Neural progenitor cell (in vitro differentiated cells): ENCODE results near the gene HADH. TPM values are rescaled to one million over a fixed set of nuclear protein-coding genes. Genes with fewer than 3 reads are reported as not detected.
A peak's percentile ranks its signal among the peaks of the same experiment; 100 is the strongest.

Source experiments
- DNase-seq: peaks from one replicate; pipeline ENCODE4 v3.0.0-alpha.2; 2016; ENCODE audit warnings: low spot score
- H2AFZ ChIP-seq: fragments of 200-600 bp; sonication (generic); replicated peaks from 2 replicates; pipeline ENCODE4 v1.6.1; 2016; ENCODE audit warnings: antibody characterized with exemption
- H3F3A ChIP-seq: fragments of 200-600 bp; sonication (generic); 2 replicates; pipeline ENCODE4 v1.6.1; 2016; ENCODE audit warnings: antibody characterized with exemption, low read depth
- H3K27ac ChIP-seq: fragments of 200-600 bp; sonication (generic); 2 replicates; pipeline ENCODE4 v1.5.1; 2016; ENCODE audit warnings: mild to moderate bottlenecking
- H3K27me3 ChIP-seq: fragments of 200-600 bp; sonication (generic); 2 replicates; pipeline ENCODE4 v1.6.1; 2016; ENCODE audit warnings: mild to moderate bottlenecking, moderate library complexity
- H3K36me3 ChIP-seq: fragments of 200-600 bp; sonication (generic); 2 replicates; pipeline ENCODE4 v1.5.1; 2016
- H3K4me1 ChIP-seq: fragments of 200-600 bp; sonication (generic); 2 replicates; pipeline ENCODE4 v1.6.1; 2016; ENCODE audit warnings: mixed run types
- H3K4me2 ChIP-seq: fragments of 200-600 bp; sonication (generic); 2 replicates; pipeline ENCODE4 v1.6.1; 2016
- H3K4me3 ChIP-seq: fragments of 200-600 bp; sonication (generic); 2 replicates; pipeline ENCODE4 v1.5.1; 2016
- H3K79me2 ChIP-seq: fragments of 200-600 bp; sonication (generic); 2 replicates; pipeline ENCODE4 v1.6.1; 2016; ENCODE audit warnings: low read depth
- H3K9ac ChIP-seq: fragments of 200-600 bp; sonication (generic); 2 replicates; pipeline ENCODE4 v1.6.1; 2016
- H3K9me3 ChIP-seq: fragments of 200-600 bp; sonication (generic); 2 replicates; pipeline ENCODE4 v1.5.1; 2016; ENCODE audit warnings: low read depth
- H4K20me1 ChIP-seq: fragments of 200-600 bp; sonication (generic); 2 replicates; pipeline ENCODE4 v1.6.1; 2016; ENCODE audit warnings: low read depth
- H3K27ac Mint-ChIP-seq: 3 replicates; pipeline ENCODE4 v1.8.0; 2021; ENCODE audit warnings: mixed read lengths
- H3K27me3 Mint-ChIP-seq: 2 replicates; pipeline ENCODE4 v1.8.0; 2022; ENCODE audit warnings: low read depth, mild to moderate bottlenecking, inconsistent platforms, moderate library complexity, mixed read lengths; ENCODE audit not compliant: insufficient read depth
- H3K36me3 Mint-ChIP-seq: 3 replicates; pipeline ENCODE4 v1.8.0; 2021; ENCODE audit warnings: mixed read lengths
- H3K4me1 Mint-ChIP-seq: 3 replicates; pipeline ENCODE4 v1.8.0; 2021; ENCODE audit warnings: mixed read lengths
- H3K4me3 Mint-ChIP-seq: 3 replicates; pipeline ENCODE4 v1.8.0; 2021; ENCODE audit warnings: mild to moderate bottlenecking, moderate library complexity, mixed read lengths
- H3K9me3 Mint-ChIP-seq: 3 replicates; pipeline ENCODE4 v1.8.0; 2020; ENCODE audit warnings: mixed read lengths
- EZH2 ChIP-seq: fragments of 200-600 bp; sonication (generic); IDR thresholded peaks from 2 replicates; pipeline ENCODE4 v1.6.1; 2017; ENCODE audit warnings: antibody characterized with exemption, mild to moderate bottlenecking, moderate library complexity
- EZH2phosphoT487 ChIP-seq: fragments of 200-600 bp; sonication (generic); IDR thresholded peaks from 2 replicates; pipeline ENCODE4 v1.6.1; 2017; ENCODE audit warnings: antibody characterized with exemption
- total RNA-seq: library from RNA; depleted of rRNA; stranded (reverse); fragments of >200 nt; gene quantifications from 2 replicates; pipeline ENCODE4 v1.2.3, GENCODE V29; 2015; ENCODE audit warnings: low replicate concordance
- TF ChIP-seq, protein P1 (sequence below): fragments of 200-600 bp; sonication (generic); IDR thresholded peaks from 2 replicates; pipeline ENCODE4 v1.5.1; 2017; ENCODE audit warnings: antibody characterized with exemption, mild to moderate bottlenecking

HADH gene
- total RNA-seq, 1 donor from 2014 or later = 49.9 TPM

DNA sequence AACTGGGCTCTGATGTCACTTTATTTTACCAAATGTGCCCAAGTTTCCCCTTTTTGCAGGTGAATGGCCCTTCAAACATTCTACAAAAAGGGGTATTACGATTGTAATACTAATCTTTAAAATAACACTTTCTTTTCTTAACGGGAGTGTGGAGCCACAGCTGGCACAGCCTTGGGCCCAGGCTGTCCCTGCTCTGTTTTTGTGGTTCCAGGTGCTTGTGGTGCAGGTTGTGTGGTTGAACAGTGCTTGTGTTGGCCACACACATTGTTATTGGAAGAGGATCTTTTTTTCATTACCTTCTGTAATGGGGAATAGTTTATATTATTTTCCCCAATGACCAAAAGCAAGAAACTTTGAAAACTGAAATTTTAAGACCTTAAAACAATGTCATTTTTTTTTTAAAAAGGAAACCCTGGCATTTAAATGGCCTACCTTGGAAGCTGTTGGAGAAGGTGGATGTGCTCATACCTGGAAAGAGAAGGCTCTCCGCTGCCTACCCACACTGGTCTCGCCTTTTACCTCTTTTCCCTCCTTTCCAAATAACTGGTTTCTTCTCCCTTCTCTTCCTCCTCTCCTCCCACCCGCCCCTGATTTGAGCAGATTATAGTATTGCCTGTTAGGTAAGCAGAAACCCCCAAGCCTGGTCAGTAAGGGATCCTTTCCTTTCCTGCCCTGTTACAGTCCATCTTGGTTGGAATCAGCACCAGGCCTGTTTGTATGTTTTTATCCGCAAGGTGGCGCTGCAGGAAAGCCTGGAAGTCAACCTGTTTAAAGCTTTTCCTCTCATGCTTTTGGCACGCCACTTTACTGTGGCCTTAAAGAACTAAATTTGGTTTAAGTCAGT, 28.6 kb downstream of the HADH start:
- no peaks in the 10 kb centered on the region for H4K20me1 ChIP-seq
- no peak overlapping the region for H3K4me3 Mint-ChIP-seq
- no peak overlapping the region for H3K9ac ChIP-seq
- H3K27me3 Mint-ChIP-seq = peaks cover 2% of the 10 kb centered on the region
- no peak overlapping the region for H3K27ac Mint-ChIP-seq
- no peak overlapping the region for H3K4me3 ChIP-seq
- peak; percentile 81 for DNase-seq
- no peak overlapping the region for H3K27ac ChIP-seq
- no peak overlapping the region for H2AFZ ChIP-seq
- H3K36me3 ChIP-seq = no peaks in the 10 kb centered on the region
- H3K9me3 ChIP-seq = no peaks in the 10 kb centered on the region
- H3K36me3 Mint-ChIP-seq = peaks cover 26% of the 10 kb centered on the region
- H3K4me1 ChIP-seq = no peaks in the 10 kb centered on the region
- H3K4me1 Mint-ChIP-seq = no peaks in the 10 kb centered on the region
- no peaks in the 10 kb centered on the region for H3K9me3 Mint-ChIP-seq
- no peaks in the 10 kb centered on the region for H3K27me3 ChIP-seq
- no peaks in the 10 kb centered on the region for H3K79me2 ChIP-seq
- no peak overlapping the region for H3K4me2 ChIP-seq
- TF ChIP-seq, protein P1, sequence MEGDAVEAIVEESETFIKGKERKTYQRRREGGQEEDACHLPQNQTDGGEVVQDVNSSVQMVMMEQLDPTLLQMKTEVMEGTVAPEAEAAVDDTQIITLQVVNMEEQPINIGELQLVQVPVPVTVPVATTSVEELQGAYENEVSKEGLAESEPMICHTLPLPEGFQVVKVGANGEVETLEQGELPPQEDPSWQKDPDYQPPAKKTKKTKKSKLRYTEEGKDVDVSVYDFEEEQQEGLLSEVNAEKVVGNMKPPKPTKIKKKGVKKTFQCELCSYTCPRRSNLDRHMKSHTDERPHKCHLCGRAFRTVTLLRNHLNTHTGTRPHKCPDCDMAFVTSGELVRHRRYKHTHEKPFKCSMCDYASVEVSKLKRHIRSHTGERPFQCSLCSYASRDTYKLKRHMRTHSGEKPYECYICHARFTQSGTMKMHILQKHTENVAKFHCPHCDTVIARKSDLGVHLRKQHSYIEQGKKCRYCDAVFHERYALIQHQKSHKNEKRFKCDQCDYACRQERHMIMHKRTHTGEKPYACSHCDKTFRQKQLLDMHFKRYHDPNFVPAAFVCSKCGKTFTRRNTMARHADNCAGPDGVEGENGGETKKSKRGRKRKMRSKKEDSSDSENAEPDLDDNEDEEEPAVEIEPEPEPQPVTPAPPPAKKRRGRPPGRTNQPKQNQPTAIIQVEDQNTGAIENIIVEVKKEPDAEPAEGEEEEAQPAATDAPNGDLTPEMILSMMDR = peak; percentile 92
- no peak for TF ChIP-seq EZH2phosphoT487
- no peaks in the 10 kb centered on the region for H3F3A ChIP-seq

DNA sequence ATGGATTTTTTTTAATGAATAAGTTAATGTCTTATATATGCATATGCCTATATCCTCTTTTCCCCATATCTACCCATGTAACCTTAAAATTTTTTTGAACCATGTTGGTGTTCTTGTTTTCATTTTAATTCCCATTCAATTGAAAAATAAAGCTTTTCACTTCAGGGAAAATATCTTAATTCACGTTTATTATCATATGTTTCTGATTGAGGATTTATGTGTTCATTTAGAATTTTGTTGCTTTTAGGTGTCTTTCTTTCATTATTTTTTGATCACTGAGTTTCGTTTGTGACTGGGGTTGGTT, 29.1 kb downstream of the HADH start:
- Histone ChIP-seq H2AFZ (no peak overlapping the region), H3K79me2 (no peaks in the 10 kb centered on the region), H3K9ac (no peak overlapping the region), H3K27ac (no peak overlapping the region), H3K36me3 (no peaks in the 10 kb centered on the region), H3K27me3 (no peaks in the 10 kb centered on the region), H3K9me3 (no peaks in the 10 kb centered on the region), H3K4me1 (no peaks in the 10 kb centered on the region), H3K4me2 (no peak overlapping the region), H3K4me3 (no peak overlapping the region), H3F3A (no peaks in the 10 kb centered on the region), H4K20me1 (no peaks in the 10 kb centered on the region)
- peaks cover 23% of the 10 kb centered on the region for H3K36me3 Mint-ChIP-seq
- H3K27me3 Mint-ChIP-seq = peaks cover 2% of the 10 kb centered on the region
- no peak for DNase-seq
- TF ChIP-seq, protein P1 = no peak
- TF ChIP-seq EZH2 = no peak
- no peaks in the 10 kb centered on the region for H3K4me1 Mint-ChIP-seq
- H3K9me3 Mint-ChIP-seq = no peaks in the 10 kb centered on the region
- no peak overlapping the region for H3K4me3 Mint-ChIP-seq
- H3K27ac Mint-ChIP-seq = no peak overlapping the region

DNA sequence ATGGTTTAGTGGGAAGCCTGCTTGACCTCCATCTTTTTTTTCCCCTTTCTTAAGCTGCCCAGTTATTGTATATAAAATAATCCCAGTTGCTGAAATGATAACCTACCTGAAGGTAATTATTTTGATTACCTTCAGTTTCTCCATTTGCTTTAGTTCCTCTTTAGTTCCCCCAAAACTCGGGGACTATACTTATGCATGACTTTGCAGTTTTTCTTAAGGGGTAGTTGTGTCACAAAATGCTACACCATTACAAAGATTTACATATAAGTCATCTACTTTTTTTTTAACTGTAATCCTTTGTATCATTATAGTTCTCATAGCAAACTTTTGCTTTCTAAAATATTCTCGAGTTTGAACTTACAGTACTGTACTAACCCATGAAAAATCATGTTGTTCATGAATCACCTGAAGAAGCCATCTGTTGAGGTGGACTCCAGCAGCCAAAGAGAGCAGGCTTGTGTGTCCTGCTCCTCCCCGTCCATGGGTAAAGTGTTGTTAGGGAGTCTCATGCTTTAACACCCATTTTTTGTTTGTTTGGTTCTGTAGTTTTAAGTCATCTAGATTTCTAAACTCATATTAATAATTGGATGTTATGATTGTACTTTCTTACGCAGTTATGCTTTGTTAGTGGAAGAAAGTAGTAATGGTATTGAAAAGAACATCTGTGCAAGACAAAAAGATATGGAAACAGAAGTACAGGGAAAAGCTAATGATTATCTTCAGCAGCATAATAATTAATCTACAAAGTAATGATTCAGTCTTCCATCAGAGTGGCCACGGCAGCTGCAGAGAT, 34.6 kb downstream of the HADH start:
- Mint-ChIP-seq H3K27ac (no peak overlapping the region), H3K27me3 (no peaks in the 10 kb centered on the region), H3K4me3 (no peak overlapping the region), H3K36me3 (peaks cover 27% of the 10 kb centered on the region), H3K4me1 (peaks cover 11% of the 10 kb centered on the region), H3K9me3 (no peaks in the 10 kb centered on the region)
- H3K9ac ChIP-seq = no peak overlapping the region
- no peak for DNase-seq
- H3K36me3 ChIP-seq = peaks cover 3% of the 10 kb centered on the region
- H3K79me2 ChIP-seq = no peaks in the 10 kb centered on the region
- H3F3A ChIP-seq = no peaks in the 10 kb centered on the region
- H3K9me3 ChIP-seq = no peaks in the 10 kb centered on the region
- H3K4me1 ChIP-seq = peaks cover 4% of the 10 kb centered on the region
- no peak overlapping the region for H2AFZ ChIP-seq
- no peak overlapping the region for H3K4me2 ChIP-seq
- TF ChIP-seq, protein P1 = no peak
- TF ChIP-seq EZH2phosphoT487 (no peak), EZH2 (no peak)
- peaks cover 2% of the 10 kb centered on the region for H4K20me1 ChIP-seq
- H3K4me3 ChIP-seq = no peak overlapping the region
- no peaks in the 10 kb centered on the region for H3K27me3 ChIP-seq
- no peak overlapping the region for H3K27ac ChIP-seq
